GM23248 (cell line): ENCODE data around the gene CCDC47.

Experiments
- EZH2 ChIP-seq: fragments of 200-600 bp; sonication (generic); IDR thresholded peaks from 2 replicates; pipeline ENCODE4 v1.6.1; 2018; ENCODE audit warnings: antibody characterized with exemption, mild to moderate bottlenecking; ENCODE audit not compliant: insufficient read depth, poor library complexity, severe bottlenecking
- EZH2phosphoT487 ChIP-seq: fragments of 200-600 bp; sonication (generic); IDR thresholded peaks from 2 replicates; pipeline ENCODE4 v1.6.1; 2018; ENCODE audit warnings: antibody characterized with exemption, moderate library complexity, mild to moderate bottlenecking, low read depth; ENCODE audit not compliant: insufficient read depth

- TF ChIP-seq EZH2 = no peak
- TF ChIP-seq EZH2phosphoT487 = no peak
Measured at GRCh38 chr17:63701868-63702720, 71.3 kb downstream of the CCDC47 start.
